HepG2 (cell line): ENCODE data around the gene CD99L2. TPM values are rescaled to one million over a fixed set of nuclear protein-coding genes. Genes with fewer than 3 reads are reported as not detected.

Source experiments
- ATAC-seq: fragments of 200-7000 bp; cut with Tn5 transposase; 3 replicates; pipeline ENCODE4 v1.9.1; 2020; ENCODE audit warnings: mild to moderate bottlenecking, moderate library complexity
- BruUV-seq: library from RNA; stranded (reverse); fragments of 400-500 nt; replicated peaks from 2 replicates; lab custom pipeline; 2021; lab: Mats Ljungman, UMichigan
- CTCF ChIA-PET: fragments of 300-600 bp; formaldehyde crosslinking; extraction: SDS; loops from one replicate; lab custom pipeline; 2021; ENCODE audit warnings: low total read pairs, inconsistent platforms, low intra/inter-chr PET ratio; lab: Yijun Ruan, JAX
- POLR2A ChIA-PET: fragments of 350-600 bp; sonication (Branson Sonifier 250); formaldehyde crosslinking; loops from one replicate; lab custom pipeline; 2020; ENCODE audit warnings: antibody characterized with exemption, inconsistent platforms; lab: Yijun Ruan, JAX
- DNase-seq: peaks from one replicate; pipeline ENCODE4 v3.0.0-alpha.2; 2015; ENCODE audit warnings: low spot score
- FAIRE-seq: peaks from 3 replicates; lab custom pipeline; 2011; peaks lifted over from hg19 to GRCh38; lab: Jason Lieb, UNC
- H2AFZ ChIP-seq: one replicate; pipeline ENCODE4 v1.6.1; 2011; ENCODE audit warnings: low read length, inconsistent platforms
- H3K27ac ChIP-seq: fragments of 300-600 bp; 3 replicates; pipeline ENCODE4 v1.8.0; 2011; ENCODE audit warnings: mixed run types, mild to moderate bottlenecking, mixed read lengths, low read length, inconsistent platforms; ENCODE audit not compliant: insufficient read depth; ENCODE audit errors: extremely low read length
- H3K27me3 ChIP-seq, 2 experiments: fragments of 200-600 bp in 1 of 2; 2 replicates in 1 of 2; 3 replicates in 1 of 2; pipeline versions ENCODE4 v1.6.0 to v1.8.0; 2011; ENCODE audit warnings: low read length in 2 of 2, mild to moderate bottlenecking in 2 of 2, moderate library complexity in 2 of 2, inconsistent platforms in 1 of 2; ENCODE audit not compliant: insufficient read depth in 2 of 2, control insufficient read depth in 1 of 2
- H3K36me3 ChIP-seq, 2 experiments: fragments of 200-600 bp in 1 of 2; replicated peaks in 1 of 2; 2 replicates in 1 of 2; 3 replicates in 1 of 2; pipeline versions ENCODE4 v1.5.1 to v1.8.0; 2011; ENCODE audit warnings: low read length in 2 of 2, inconsistent platforms in 1 of 2; ENCODE audit not compliant: insufficient read depth in 2 of 2, control insufficient read depth in 1 of 2
- H3K4me1 ChIP-seq: 2 replicates; pipeline ENCODE4 v1.5.1; 2012; ENCODE audit warnings: low read length, inconsistent platforms; ENCODE audit not compliant: insufficient read depth
- H3K4me2 ChIP-seq: 2 replicates; pipeline ENCODE4 v1.6.0; 2011; ENCODE audit warnings: low read depth, low read length, inconsistent platforms
- H3K4me3 ChIP-seq, 3 experiments: fragments of 200-600 bp in 1 of 3; sonication (generic), shearing (Covaris generic) in 1 of 3; replicated peaks in 1 of 3; 2 replicates each; pipeline ENCODE4 v1.5.1; 2011 to 2016; ENCODE audit warnings: low read length in 3 of 3, inconsistent platforms in 2 of 3, low read depth in 2 of 3, mild to moderate bottlenecking in 2 of 3, control low read depth in 1 of 3, mixed read lengths in 1 of 3; ENCODE audit not compliant: insufficient read depth in 1 of 3
- H3K79me2 ChIP-seq: one replicate; pipeline ENCODE4 v1.6.1; 2011; ENCODE audit warnings: low read length, inconsistent platforms; ENCODE audit not compliant: insufficient read depth
- H3K9ac ChIP-seq: 2 replicates; pipeline ENCODE4 v1.6.0; 2011; ENCODE audit warnings: mild to moderate bottlenecking, low read depth, low read length, inconsistent platforms; ENCODE audit not compliant: insufficient read depth
- H3K9me3 ChIP-seq: 2 replicates; pipeline ENCODE4 v1.5.1; 2012; ENCODE audit warnings: mild to moderate bottlenecking, low read length
- H4K20me1 ChIP-seq: 2 replicates; pipeline ENCODE4 v1.6.0; 2011; ENCODE audit warnings: inconsistent platforms, mild to moderate bottlenecking, low read length, moderate library complexity; ENCODE audit not compliant: insufficient read depth
- ZNF34 ChIP-seq: sonication (generic); formaldehyde crosslinking; IDR thresholded peaks from 2 replicates; pipeline ENCODE4 v1.4.0; 2020; ENCODE audit warnings: mild to moderate bottlenecking, missing genetic modification reagents, borderline replicate concordance
- WGBS: methylation state at CpG from one replicate; pipeline ENCODE4 v1.1.6; 2017; ENCODE audit warnings: low lambda C conversion rate; 5-methylcytosine and 5-hydroxymethylcytosine counted together
- in situ Hi-C: cut with HindIII; loops from 2 replicates; pipeline ENCODE4 v1.10.0; 2017; ENCODE audit warnings: low pct_unique_long_range_greater_than_20kb; ENCODE audit not compliant: extremely low pct_ligation_motif_present
- intact Hi-C: fragments of 100-400 bp; cut with micrococcal nuclease; formaldehyde crosslinking; loops from one replicate; pipeline ENCODE4 v1.10.0; 2022; ENCODE audit not compliant: unreplicated experiment
- polyA plus RNA-seq, 8 experiments: library from polyadenylated mRNA; depleted of rRNA in 3 of 8; stranded (reverse) in 7 of 8; unstranded in 1 of 8; fragments of >200 nt; fragmentation: Illumina TruSeq in 4 of 8; extraction: Trizol in 4 of 8; gene quantifications; 2 replicates each; pipeline versions ENCODE4 v1.2.1 to v1.2.3, GENCODE V29; 2011 to 2016; ENCODE audit warnings: low read depth in 4 of 8, missing spikeins in 1 of 8, mixed read lengths in 1 of 8; ENCODE audit not compliant: insufficient read depth in 1 of 8
- total RNA-seq, 5 experiments: library from RNA; depleted of rRNA; stranded (reverse); fragments of >200 nt; fragmentation: Illumina TruSeq; extraction: Trizol; gene quantifications; 2 replicates each; pipeline ENCODE4 v1.2.3, GENCODE V29; 2016; ENCODE audit warnings: low read depth in 1 of 5
- TF ChIP-seq, protein P1 (sequence below): sonication (generic); formaldehyde crosslinking; IDR thresholded peaks from 2 replicates; pipeline ENCODE4 v1.8.1; 2023; ENCODE audit warnings: mild to moderate bottlenecking, missing genetic modification reagents
- TF ChIP-seq, protein P2 (sequence below): IDR thresholded peaks from 2 replicates; pipeline ENCODE4 v1.6.1; 2016; ENCODE audit warnings: missing genetic modification reagents, missing compliant biosample characterization
- TF ChIP-seq, protein P3 (sequence below): IDR thresholded peaks from 2 replicates; pipeline ENCODE4 v1.6.1; 2016; ENCODE audit warnings: low read depth, missing genetic modification reagents, missing compliant biosample characterization

CD99L2 gene
- total and polyA plus RNA-seq, 2 of the 13 experiments (the other 11 are each of a cell fraction or from before 2014, with no cell fraction given), result 6.9 to 7.6 TPM

DNA sequence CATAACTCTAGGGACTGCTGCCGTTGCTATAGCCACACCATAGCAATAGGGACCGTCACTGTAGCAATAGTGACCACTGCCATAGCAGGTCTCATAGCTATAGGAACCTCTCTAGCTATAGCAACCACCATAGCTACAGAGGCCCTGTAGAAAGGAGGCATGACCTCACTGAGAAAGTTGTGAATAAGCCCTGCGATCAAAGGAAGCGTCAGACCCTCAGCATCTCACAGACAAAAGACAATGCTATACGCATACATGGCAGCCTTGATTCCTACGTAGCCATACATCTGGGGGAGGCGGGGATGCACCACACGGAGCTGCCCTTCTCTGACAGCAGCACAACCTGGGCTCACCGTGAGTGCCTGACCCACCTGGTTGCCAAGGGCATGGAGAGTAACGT is 116.8 kb downstream of the CD99L2 start:
- H3K4me1 ChIP-seq, result no peaks in the 10 kb centered on the region
- H3K9ac ChIP-seq, result no peak overlapping the region
- H3K36me3 ChIP-seq, result no peaks in the 10 kb centered on the region
- 96% methylated on average over 8 of the region's 10 CpGs for WGBS
- H3K4me2 ChIP-seq, result no peak overlapping the region
- DNase-seq, result no peak
- TF ChIP-seq, protein P1, sequence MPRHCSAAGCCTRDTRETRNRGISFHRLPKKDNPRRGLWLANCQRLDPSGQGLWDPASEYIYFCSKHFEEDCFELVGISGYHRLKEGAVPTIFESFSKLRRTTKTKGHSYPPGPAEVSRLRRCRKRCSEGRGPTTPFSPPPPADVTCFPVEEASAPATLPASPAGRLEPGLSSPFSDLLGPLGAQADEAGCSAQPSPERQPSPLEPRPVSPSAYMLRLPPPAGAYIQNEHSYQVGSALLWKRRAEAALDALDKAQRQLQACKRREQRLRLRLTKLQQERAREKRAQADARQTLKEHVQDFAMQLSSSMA (CRISPR knock-in tag), result no peak
- TF ChIP-seq, protein P2, sequence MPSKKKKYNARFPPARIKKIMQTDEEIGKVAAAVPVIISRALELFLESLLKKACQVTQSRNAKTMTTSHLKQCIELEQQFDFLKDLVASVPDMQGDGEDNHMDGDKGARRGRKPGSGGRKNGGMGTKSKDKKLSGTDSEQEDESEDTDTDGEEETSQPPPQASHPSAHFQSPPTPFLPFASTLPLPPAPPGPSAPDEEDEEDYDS (CRISPR knock-in tag), result no peak
- TF ChIP-seq, protein P3, sequence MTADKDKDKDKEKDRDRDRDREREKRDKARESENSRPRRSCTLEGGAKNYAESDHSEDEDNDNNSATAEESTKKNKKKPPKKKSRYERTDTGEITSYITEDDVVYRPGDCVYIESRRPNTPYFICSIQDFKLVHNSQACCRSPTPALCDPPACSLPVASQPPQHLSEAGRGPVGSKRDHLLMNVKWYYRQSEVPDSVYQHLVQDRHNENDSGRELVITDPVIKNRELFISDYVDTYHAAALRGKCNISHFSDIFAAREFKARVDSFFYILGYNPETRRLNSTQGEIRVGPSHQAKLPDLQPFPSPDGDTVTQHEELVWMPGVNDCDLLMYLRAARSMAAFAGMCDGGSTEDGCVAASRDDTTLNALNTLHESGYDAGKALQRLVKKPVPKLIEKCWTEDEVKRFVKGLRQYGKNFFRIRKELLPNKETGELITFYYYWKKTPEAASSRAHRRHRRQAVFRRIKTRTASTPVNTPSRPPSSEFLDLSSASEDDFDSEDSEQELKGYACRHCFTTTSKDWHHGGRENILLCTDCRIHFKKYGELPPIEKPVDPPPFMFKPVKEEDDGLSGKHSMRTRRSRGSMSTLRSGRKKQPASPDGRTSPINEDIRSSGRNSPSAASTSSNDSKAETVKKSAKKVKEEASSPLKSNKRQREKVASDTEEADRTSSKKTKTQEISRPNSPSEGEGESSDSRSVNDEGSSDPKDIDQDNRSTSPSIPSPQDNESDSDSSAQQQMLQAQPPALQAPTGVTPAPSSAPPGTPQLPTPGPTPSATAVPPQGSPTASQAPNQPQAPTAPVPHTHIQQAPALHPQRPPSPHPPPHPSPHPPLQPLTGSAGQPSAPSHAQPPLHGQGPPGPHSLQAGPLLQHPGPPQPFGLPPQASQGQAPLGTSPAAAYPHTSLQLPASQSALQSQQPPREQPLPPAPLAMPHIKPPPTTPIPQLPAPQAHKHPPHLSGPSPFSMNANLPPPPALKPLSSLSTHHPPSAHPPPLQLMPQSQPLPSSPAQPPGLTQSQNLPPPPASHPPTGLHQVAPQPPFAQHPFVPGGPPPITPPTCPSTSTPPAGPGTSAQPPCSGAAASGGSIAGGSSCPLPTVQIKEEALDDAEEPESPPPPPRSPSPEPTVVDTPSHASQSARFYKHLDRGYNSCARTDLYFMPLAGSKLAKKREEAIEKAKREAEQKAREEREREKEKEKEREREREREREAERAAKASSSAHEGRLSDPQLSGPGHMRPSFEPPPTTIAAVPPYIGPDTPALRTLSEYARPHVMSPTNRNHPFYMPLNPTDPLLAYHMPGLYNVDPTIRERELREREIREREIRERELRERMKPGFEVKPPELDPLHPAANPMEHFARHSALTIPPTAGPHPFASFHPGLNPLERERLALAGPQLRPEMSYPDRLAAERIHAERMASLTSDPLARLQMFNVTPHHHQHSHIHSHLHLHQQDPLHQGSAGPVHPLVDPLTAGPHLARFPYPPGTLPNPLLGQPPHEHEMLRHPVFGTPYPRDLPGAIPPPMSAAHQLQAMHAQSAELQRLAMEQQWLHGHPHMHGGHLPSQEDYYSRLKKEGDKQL (CRISPR knock-in tag), result no peak
- TF ChIP-seq ZNF34 (CRISPR knock-in tag), result no peak
- in situ Hi-C loops, result no loop called here
- POLR2A ChIA-PET, result no interaction called here
- H3K4me3 ChIP-seq, result no peak overlapping the region
- no peaks in the 10 kb centered on the region for H3K9me3 ChIP-seq
- no peak overlapping the region for H3K27ac ChIP-seq
- H4K20me1 ChIP-seq, result no peaks in the 10 kb centered on the region
- no peak for ATAC-seq
- BruUV-seq, result no TSS peak
- no peaks in the 10 kb centered on the region for H3K79me2 ChIP-seq
- CTCF ChIA-PET, result no interaction called here
- intact Hi-C loops, result no loop called here
- no peak for FAIRE-seq
- no peaks in the 10 kb centered on the region for H3K27me3 ChIP-seq
- H2AFZ ChIP-seq, result no peak overlapping the region
